Ammon's horn (tissue), 1 donor: ENCODE results near the gene SLIT3.

Experiments used
- DNase-seq: peaks from one replicate; pipeline ENCODE4 v3.0.0-alpha.2; 2016; ENCODE audit warnings: low spot score

The SLIT3 gene

GRCh38 chr5:169174923-169175322 is 126.0 kb downstream of the SLIT3 start:
- no peak for DNase-seq

DNA sequence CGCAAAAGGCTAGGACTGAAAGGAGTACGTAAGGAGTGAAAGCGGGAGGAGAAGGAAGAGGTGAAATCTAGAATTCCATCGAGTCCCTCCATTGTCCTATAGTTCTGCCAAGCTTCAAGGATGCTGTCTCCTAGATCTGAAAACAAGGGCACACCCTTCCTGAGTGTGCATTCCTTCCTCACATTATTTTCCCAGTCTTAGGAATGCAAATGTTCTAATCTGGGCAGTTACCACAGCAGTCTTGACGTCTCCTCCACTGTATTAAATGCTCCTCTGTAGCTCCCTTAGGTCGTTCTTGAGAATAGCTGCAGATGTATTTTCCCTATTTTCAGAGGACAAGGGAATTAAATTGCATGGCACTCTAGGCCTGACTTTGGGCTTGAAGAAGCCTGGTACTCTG is 127.6 kb downstream of the SLIT3 start:
- DNase-seq = no peak

GRCh38 chr5:169171515-169171914 is 129.4 kb downstream of the SLIT3 start:
- DNase-seq = no peak

GRCh38 chr5:169169783-169170182 is 131.2 kb downstream of the SLIT3 start:
- DNase-seq = peak; percentile 20

DNA sequence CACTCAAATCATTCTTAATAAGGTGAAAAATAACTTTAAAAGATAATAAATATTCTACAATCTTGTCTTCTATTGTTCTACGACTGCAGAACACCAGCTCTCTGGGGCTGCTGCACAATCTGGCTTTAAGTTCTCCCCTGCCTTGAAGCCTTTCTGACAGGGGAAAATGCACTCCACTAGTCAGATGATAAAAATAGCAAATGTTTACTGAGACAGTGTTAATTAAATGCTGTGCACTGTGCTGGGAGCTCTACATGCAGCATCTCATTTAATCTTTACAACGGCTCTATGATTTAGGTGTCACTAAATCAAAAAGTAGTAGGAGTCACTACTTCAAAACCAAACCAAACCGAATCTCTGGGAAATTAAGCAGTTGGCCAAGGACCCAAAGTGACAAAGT is 132.7 kb downstream of the SLIT3 start:
- DNase-seq = peak; percentile 16

DNA sequence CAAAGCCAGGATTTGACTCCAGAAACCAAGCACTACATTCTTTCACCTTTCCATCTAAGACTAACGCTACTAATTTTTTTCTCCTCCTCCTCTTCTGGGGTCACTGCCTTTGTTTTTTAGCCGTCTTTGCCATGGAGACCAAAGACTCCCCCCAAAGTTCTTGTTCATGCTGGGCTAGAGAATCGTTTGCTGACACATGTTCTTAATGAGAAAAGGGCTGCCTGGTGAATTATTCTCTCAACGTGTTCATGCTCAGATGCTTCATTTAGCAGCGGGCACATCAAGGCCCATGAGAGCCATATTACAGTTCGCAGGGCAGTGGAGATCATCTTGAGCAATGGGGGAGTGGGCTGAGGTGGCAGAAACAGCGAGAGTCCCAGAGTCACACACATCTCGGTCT is 134.9 kb downstream of the SLIT3 start:
- DNase-seq = no peak

DNA sequence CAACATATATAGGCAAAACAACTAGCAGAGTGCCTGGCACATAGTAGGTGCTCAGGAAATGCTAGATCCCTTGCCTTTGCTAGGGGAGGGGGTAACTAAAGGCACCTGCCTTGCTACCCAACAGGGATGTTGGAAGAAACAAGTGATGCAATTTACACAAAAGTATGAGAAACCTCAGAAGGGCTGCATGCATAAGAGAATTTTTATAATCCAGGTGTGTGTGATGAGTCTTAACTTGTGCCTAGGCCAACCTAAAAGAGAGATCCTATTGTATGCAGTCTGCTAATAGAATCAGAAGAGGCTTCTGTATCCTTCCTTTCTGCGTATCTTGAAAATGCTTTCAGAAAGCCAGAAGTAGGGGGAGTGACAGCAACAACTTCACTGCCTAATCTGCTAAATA is 135.9 kb downstream of the SLIT3 start:
- DNase-seq = no peak

DNA sequence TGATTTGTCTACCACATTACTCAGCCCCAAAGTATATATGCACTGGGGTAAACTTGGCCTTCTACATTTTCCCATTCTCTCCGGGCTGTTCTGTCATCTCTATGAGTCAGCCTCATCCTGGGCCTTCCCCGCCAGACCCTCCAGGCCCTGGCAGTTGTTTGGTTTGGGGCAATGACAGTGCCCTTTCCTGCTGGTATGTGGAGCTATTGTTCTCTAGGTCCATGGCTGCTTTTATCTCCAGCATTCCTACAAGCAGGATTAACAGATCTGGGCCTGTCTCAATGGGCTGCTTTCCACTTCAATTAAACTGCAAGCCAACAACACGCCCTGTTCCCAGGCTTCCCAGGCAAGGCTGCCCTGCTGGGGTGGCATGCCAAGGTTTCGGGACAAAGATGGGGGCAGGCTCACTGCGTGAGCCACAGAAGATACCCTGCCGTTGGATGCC is 136.4 kb downstream of the SLIT3 start:
- peak; percentile 63 for DNase-seq

GRCh38 chr5:169162407-169162806 is 138.5 kb downstream of the SLIT3 start:
- no peak for DNase-seq

GRCh38 chr5:169161022-169161680 is 139.8 kb downstream of the SLIT3 start:
- DNase-seq = peak; percentile 22

DNA sequence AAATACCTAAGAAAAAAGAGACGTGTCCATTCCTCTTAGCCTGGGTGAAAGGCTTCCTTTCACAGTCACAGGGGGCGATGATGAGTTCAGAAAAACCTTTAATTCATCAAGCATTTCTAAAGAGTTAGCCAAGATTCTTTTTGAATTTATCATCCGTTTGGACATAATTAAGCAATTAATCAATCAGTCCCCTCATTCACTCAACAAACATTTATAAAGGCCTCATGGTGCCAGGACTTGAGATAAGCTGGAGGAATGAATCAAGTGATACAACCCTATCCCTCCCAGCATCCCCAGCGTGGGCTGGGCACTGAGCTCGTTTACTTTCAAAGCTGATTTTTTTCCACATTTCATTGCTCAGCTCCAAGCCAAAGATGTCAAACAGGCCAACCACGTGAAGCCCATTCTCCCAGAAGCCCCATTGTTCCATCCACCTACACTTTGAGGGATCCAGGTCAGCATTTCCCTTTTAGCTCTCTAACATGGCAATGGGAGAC is 140.5 kb downstream of the SLIT3 start:
- DNase-seq = no peak

GRCh38 chr5:169158764-169159163 is 142.2 kb downstream of the SLIT3 start:
- DNase-seq = no peak

- DNase-seq = no peak
These were observed 143.9 kb downstream of the SLIT3 start for GRCh38 chr5:169157064-169157463.

GRCh38 chr5:169154679-169155078 is 146.3 kb downstream of the SLIT3 start:
- no peak for DNase-seq

GRCh38 chr5:169153405-169153804 is 147.5 kb downstream of the SLIT3 start:
- no peak for DNase-seq

DNA sequence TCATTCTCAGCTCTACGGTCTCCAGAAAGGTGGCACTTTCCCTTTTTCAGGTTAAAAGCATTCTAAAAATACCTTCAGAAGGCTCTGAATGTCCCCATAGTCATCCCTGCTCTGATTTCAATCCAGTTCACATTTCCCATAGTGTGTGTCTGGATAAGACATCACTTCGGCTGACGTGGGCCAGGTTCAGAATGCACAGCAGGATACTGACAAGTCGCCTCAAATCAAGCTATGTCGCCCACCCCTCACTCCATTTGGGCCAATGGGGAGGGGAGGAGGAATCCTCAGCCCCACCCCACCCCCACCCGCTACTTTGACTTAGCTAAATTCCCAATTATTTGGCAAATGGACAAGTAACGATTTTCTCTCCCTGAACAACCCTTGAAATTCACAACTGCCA is 148.0 kb downstream of the SLIT3 start:
- no peak for DNase-seq

DNA sequence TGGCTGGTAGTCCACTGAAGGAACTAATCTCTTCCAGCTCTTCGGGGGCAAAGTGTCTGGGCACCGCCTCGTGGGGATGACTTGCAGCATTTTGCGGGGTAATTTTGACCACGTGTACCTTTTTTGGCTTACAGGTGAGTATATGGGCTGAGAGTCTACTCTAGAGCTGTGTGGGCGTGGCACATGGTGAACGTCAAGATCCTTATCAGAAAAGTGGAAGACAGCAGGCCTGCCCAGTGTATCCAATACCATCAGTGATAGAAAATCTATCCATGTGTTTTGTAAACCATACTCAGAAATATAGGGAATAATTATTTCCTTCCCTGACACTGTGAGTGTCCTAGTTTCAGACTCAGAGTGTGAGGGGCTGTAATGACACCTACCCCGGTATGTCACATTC is 148.5 kb downstream of the SLIT3 start:
- DNase-seq = no peak

GRCh38 chr5:169151051-169151805 is 149.7 kb downstream of the SLIT3 start:
- no peak for DNase-seq

DNA sequence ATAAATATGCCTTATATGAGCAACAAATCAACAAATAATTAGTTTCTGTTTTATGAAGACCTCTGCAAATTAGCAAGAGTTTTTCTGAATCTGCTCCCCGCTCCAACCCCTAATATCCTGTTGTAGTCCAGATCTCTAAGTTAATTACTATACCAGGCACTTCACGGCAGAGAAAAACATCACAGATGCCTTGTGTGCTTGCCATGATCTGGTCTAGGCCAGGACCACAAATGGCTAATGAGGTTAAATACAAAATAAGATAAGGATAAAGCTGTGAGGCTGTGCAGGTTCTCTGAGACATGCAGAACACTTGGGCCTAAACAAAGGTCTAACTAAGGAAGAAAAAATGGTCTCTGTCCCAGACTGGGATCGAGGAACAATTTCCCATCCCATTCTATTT is 150.8 kb downstream of the SLIT3 start:
- no peak for DNase-seq

- DNase-seq = no peak
These were observed 151.6 kb downstream of the SLIT3 start for GRCh38 chr5:169149317-169149716.

DNA sequence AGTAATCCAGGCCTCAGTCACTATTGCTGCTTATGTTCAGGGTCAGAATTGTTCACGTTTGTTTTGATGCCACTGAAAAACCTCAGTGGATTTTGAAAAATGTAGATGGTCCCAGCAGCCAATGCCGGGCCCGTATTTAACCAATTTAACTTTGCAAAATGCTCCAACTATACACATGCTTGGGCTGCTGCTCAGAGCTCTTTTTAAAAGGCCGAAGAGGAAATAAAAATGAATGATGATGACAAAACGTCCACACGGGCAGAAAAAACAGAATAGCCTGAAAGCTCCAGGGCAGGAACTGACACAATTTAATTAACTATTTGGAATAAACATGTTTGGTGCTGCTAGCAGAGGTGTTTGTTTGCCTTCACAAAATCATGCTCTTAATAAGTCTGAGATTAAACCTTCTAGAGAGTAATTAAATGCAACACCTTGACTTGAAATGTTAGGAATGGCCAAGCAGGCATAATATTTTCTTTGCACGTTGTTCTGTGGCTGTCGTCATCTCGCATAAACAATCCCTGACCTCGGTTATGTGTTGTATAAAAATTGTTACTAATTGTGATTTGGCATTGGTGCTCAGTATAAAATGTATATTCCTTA is 152.7 kb downstream of the SLIT3 start:
- no peak for DNase-seq

GRCh38 chr5:169147534-169147933 is 153.4 kb downstream of the SLIT3 start:
- no peak for DNase-seq

DNA sequence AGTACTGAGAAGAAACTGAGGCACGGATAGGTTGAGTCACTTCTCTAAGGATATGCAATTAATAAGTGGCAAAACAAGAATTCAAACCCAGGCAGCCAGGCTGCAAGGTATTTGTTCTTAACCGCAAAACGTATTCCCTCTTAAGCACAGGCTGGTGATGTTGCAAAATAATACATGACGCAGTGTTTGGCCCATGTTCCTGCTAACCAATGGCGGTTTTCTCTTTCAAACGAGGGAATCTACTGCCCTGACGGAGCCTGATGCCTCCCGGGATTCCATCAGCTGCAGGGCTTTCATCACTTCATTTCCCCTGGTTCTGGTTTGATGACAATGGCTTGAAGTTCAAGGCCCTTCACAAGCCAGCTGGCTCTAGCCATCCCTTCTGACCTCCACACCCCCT is 154.8 kb downstream of the SLIT3 start:
- no peak for DNase-seq
